SW 1271 (cell line): ENCODE measurements around the gene MYH16.
"Not testable (repeated sequence)": the region's sequence is repeated elsewhere in the genome, so short reads cannot be mapped to it uniquely, and the experiment has no call there.

Experiments used
- DNase-seq, 2 experiments: peaks; one replicate each; lab custom pipeline; 2025; lab: John Stamatoyannopoulos, UW

Gene MYH16

GRCh38 chr7:99305473-99306260, 33.0 kb downstream of the MYH16 start:
- DNase-seq: no peak

- DNase-seq: no peak
Observed at GRCh38 chr7:99308461-99309074, 35.9 kb downstream of the MYH16 start.

GRCh38 chr7:99309111-99309510, 36.5 kb downstream of the MYH16 start:
- DNase-seq: no peak

- DNase-seq: no peak
Observed at GRCh38 chr7:99310004-99310403, 37.4 kb downstream of the MYH16 start.

DNA sequence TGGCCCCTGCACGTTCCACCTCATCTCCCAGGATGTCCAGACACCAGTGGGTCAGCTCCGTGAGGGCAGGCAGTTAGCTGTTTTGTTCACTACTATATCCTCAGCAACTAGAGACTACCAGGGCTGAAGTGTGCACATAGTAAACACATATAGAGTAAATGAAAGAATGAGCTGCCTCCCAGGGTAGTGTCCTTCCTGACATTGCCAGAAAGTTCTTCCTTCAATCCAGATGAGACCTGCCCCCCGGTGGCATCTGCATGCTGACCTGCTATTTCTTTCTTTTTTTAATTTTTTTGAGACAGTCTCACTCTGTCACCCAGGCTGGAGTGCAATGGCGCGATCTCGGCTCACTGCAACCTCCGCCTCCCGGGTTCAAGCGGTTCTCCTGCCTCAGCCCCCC, 39.1 kb downstream of the MYH16 start:
- no peak for DNase-seq

DNA sequence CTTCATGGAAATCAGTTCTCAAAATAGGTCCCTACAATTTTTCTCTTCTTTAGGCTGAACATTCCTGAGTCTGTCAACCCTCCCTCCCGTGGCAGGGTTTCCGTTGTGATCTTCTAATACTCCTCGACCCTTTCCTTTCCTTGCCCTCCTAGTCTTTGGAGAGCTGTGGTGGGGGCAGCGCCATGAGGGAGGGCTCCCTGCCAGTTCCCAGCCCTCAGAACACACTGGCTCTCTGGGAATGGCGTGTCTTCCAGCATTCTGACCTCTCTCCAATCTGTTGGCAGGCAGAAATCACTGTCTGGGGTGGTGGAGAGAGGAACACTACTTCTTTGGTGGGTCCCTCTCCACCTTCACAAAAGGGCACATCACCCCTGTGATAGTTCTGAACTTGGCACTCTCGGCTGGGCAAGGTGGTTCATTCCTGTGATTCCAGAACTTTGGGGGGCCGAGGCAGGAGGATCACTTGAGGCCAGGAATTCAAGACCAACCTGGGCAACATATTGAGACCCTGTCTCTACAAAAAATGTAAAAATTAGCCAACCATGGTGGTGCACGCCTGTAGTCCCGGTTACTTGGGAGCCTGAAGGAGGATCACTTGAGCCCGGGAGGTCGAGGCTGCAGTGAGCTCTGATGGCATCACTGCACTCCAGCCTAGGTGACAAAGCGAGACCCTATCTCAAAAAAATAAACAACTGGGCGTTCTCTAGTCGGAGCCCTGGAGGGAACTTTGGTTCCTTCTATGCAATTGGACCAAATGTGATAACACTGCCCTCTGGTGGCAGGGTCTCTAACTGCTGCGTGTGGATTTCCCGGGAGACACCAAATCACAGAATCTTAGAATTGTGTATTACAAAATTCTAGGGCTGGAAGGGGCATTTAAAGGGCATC, 39.9 kb downstream of the MYH16 start:
- DNase-seq: peak in 1 of 2 experiments; percentile 39

- DNase-seq: no peak
Observed at GRCh38 chr7:99313204-99313573, 40.5 kb downstream of the MYH16 start.

GRCh38 chr7:99314504-99314903, 41.9 kb downstream of the MYH16 start:
- DNase-seq: no peak

GRCh38 chr7:99320371-99320770, 47.7 kb downstream of the MYH16 start:
- no peak for DNase-seq

GRCh38 chr7:99322659-99323058, 50.0 kb downstream of the MYH16 start:
- DNase-seq: not testable (repeated sequence)

DNA sequence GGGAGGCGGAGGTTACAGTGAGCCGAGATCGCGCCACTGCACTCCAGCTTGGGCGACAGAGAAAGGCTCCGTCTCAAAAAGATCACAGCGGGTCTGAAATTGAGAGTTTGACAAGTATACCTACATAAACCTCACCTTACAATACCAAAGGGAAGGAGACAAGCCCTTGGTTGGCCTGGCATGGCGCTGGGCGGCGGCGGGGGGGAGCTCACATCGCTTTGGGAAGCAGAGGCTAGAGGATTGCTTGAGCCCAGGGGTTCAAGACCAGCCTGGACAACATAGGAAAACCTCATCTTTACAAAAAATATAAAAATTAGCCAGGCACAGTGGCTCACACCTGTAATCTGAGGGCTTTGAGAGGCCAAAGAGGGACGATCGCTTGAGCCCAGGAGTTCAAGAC, 51.9 kb downstream of the MYH16 start:
- DNase-seq: no peak

- DNase-seq: no peak
Observed at GRCh38 chr7:99325001-99325493, 52.4 kb downstream of the MYH16 start.

- DNase-seq: peak; percentile 76 to 85
Observed at GRCh38 chr7:99325592-99326407, 53.2 kb downstream of the MYH16 start, which contains the start of gene ARPC1A. Gene ARPC1A, plus strand, starts transcription at chr7:99325898. Its CDS starts 7,456 bp downstream, at chr7:99333354.

- no peak for DNase-seq
Observed at GRCh38 chr7:99326408-99326782, 53.8 kb downstream of the MYH16 start.

DNA sequence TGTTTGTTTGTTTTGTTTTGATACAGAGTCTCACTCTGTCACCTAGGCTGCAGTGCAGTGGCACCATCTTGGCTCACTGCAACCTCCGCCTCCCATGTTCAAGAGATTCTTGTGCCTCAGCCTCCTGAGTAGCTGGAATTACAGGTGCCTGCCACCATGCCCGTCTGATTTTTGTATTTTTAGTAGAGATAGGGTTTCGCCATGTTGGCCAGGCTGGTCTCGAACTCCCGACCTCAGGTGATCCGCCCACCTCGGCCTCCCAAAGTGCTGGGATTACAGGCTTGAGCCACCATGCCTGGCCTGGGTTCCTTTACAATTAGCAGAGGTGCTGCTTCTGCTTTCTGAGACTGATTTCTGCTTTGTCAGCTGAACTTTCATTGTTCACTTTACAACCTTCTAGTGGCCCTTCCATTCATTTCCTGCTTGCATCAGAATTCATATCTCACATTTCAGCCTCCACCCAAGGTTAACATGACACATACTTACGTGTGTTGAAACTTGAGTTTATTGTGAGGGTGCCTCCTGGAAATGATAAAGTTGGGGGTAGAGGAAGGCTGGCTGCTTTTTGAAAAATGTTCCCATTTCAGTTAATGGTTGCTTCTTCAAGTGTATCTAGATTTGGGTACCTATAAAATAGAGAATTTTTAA, 57.8 kb downstream of the MYH16 start:
- DNase-seq: peak; percentile 71 to 90

- no peak for DNase-seq
Observed at GRCh38 chr7:99331002-99331401, 58.4 kb downstream of the MYH16 start.

DNA sequence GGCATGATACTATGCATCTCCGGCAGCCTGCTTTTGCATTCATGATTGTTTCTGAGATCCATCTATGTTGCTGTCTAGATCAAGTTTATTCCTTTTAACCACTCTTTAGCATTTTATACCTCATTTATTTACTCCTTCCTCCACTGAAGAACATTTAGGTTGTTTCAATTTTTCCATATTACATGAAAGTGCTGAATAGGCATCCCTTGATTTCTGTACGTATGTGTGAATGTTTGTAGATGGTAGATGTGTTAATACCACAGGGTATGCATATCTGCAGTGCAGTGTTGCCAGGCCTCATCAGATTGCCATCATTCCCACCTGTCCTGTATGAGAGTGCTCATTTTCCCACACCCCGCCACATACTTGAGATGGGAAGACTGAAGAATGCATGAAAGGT, 67.0 kb downstream of the MYH16 start:
- no peak for DNase-seq

DNA sequence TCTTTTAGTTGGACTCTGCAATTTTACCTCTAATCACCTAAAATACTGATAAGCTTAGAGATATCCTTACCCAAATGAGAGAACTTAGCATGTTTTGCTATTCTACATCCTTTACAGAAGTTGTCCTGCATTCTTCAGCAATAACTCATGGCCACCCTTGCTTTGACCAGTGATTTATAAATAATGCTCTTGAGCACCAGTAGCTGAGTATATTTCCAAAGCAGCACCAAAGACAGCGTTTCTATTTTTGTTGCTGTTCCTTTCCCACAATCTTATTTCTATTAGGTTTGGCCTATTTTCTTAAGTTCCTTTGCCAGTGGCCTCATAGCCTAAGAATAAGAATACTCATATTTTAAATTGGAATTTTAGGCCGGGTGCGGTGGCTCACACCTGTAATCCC, 68.0 kb downstream of the MYH16 start:
- DNase-seq: no peak

DNA sequence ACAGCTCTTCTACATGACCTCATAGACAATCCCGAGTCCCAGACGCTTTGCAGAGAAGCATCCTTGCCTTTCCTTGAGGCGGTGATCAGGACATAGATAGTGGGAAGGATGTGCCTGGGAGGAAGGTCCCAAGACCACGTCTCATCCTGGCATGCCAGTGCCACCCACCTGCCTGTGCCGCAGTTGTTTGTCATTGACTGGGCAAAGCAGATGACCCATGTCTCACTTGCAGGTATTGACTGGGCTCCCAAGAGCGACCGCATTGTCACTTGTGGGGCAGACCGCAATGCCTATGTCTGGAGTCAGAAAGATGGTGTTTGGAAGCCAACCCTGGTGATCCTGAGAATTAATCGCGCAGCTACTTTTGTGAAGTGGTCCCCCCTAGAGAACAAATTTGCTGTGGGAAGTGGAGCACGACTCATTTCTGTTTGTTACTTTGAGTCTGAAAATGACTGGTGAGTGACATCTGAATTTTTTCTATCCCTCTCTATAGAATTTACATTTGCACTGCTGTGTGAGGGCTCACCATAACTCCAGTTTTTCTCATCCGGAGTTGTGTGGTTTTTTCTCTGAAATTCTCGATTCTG, 71.5 kb downstream of the MYH16 start:
- DNase-seq: no peak

GRCh38 chr7:99350641-99351040, 78.0 kb downstream of the MYH16 start:
- not testable (repeated sequence) for DNase-seq

DNA sequence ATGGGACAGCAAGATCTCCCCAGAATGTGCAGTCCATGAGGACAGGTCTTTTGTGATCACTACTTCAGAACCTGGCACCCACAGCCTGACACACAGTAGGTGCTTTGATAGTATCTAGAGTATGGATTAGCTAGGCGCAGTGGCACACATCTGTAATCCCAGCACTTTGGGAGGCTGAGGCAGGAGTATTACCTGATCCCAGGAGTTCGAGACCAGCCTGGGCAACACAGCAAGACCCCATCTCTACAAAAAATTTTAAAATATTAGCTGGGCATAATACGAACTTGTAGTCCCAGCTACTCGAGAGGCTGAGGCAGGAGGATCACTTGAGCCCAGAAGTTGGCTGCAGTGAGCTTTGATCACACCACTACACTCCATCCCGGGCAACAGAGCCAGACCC, 79.6 kb downstream of the MYH16 start:
- DNase-seq: no peak
